ENCODE data around the gene ZHX3. TPM values are rescaled to one million over a fixed set of nuclear protein-coding genes. Genes with fewer than 3 reads are reported as not detected.

The ZHX3 gene
- total RNA-seq, 1 experiment from 2014 or later, result 5.9 TPM

DNA sequence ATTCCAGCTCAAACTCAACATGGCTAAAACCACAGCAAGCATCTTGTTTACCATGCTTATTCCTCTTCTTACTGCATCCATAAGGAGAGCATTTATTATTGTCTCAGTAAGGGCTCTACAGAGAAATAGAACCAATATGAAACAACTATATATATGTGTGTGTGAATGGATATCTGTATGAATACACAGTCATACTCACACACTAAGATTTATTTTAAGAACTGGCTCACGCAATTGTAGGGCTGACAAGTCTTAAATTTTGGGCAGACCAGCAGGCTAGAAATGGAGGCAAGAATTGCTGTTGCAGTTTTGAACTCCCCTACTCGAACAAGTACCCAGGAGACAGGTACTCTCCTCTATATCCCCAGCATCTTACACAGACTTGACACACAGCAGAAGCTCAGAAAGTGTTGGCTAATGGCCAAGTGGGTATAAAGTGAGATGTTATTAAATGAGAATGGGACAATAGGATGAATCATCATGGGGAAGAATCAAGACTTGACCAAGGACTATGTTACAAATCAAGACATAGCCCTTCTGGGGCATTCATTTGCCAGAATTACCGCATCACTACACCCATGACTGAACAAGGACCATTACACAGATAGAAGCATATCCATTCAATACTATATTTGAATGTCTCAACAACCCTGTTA, 13.0 kb downstream of the ZHX3 start:
- Histone ChIP-seq H3K4me3 (ENCODE audit: low read length) (no peak overlapping the region), H4K20me1 (ENCODE audit: insufficient read depth, low read depth, low read length) (peaks cover 17% of the 10 kb centered on the region), H3K9me2 (replicated peaks; ENCODE audit: insufficient read depth, low read length) (no peaks in the 10 kb centered on the region), H3K27me3 (ENCODE audit: low read length) (no peaks in the 10 kb centered on the region; the same call in 1 of the 2 replicates), H3K4me1 (ENCODE audit: low read length) (peaks cover 44% of the 10 kb centered on the region), H2AFZ (ENCODE audit: low read length) (no peak overlapping the region), H3K36me3 (ENCODE audit: insufficient read depth, low read length) (no peaks in the 10 kb centered on the region), H3K79me2 (ENCODE audit: low read length) (no peaks in the 10 kb centered on the region), H3K9ac (ENCODE audit: low read length) (no peak overlapping the region), H3K27ac (ENCODE audit: low read length) (no peak overlapping the region), H3K4me2 (ENCODE audit: low read depth, low read length, poor library complexity, severe bottlenecking) (peak overlapping the region; percentile 21), H3K9me3 (ENCODE audit: low read length) (no peaks in the 10 kb centered on the region)
- DNase-seq, result peak; percentile 44

DNA sequence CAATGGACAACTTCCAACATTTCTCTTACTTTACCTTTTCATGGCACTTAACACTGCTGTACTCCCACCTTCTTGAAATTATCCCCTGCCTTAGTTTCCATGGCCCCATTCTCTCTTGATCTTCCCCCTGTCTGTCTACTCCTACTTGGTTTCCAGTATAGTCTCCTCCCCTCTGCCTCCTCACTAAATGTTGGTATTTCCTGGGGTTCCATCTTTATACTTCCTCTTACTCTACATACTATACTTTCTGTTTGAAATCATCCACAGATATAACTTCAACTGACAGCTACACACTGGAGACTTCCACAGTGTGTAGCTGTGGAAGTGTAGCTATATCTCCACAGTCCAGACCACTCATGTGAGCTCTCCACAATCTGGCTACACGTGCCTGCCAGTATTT, 13.5 kb downstream of the ZHX3 start:
- Histone ChIP-seq H3K9me2 (replicated peaks; ENCODE audit: insufficient read depth, low read length) (no peaks in the 10 kb centered on the region), H3K4me2 (ENCODE audit: low read depth, low read length, poor library complexity, severe bottlenecking) (peak overlapping the region; percentile 21), H3K79me2 (ENCODE audit: low read length) (no peaks in the 10 kb centered on the region), H3K4me3 (ENCODE audit: low read length) (no peak overlapping the region), H3K4me1 (ENCODE audit: low read length) (peaks cover 44% of the 10 kb centered on the region), H3K27ac (ENCODE audit: low read length) (no peak overlapping the region), H2AFZ (ENCODE audit: low read length) (no peak overlapping the region), H3K27me3 (ENCODE audit: low read length) (no peaks in the 10 kb centered on the region; the same call in 1 of the 2 replicates), H3K36me3 (ENCODE audit: insufficient read depth, low read length) (no peaks in the 10 kb centered on the region), H4K20me1 (ENCODE audit: insufficient read depth, low read depth, low read length) (peaks cover 17% of the 10 kb centered on the region), H3K9me3 (ENCODE audit: low read length) (no peaks in the 10 kb centered on the region), H3K9ac (ENCODE audit: low read length) (no peak overlapping the region)
- DNase-seq, result no peak

DNA sequence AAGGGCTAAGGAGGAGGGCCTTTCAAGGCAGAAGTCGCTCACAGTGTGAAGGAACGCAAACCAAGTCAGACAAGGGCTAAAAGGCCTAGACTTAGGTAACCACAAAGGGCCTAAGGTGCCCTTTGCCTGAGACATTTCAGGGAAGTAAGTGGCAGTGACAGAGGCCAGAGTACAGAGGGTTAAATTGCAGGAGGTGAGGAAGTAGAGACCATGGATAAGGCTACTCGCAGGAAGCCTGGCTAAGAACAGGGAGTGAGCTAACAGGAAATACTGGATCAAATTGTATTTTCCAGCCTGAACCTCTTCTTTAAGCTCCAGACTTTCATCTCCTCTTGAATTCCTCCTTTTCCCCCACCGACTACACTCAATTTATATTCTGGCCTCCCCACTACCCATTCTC, 16.6 kb downstream of the ZHX3 start:
- no peak overlapping the region for H3K4me3 ChIP-seq (ENCODE audit: low read length)
- no peak overlapping the region for H3K27ac ChIP-seq (ENCODE audit: low read length)
- H4K20me1 ChIP-seq (ENCODE audit: insufficient read depth, low read depth, low read length), result peaks cover 30% of the 10 kb centered on the region
- H3K79me2 ChIP-seq (ENCODE audit: low read length), result no peaks in the 10 kb centered on the region
- H3K27me3 ChIP-seq (ENCODE audit: low read length), result no peaks in the 10 kb centered on the region; the same call in 1 of the 2 replicates
- H3K4me1 ChIP-seq (ENCODE audit: low read length), result peaks cover 21% of the 10 kb centered on the region
- H2AFZ ChIP-seq (ENCODE audit: low read length), result no peak overlapping the region
- H3K9me3 ChIP-seq (ENCODE audit: low read length), result no peaks in the 10 kb centered on the region
- no peaks in the 10 kb centered on the region for H3K9me2 ChIP-seq (replicated peaks; ENCODE audit: insufficient read depth, low read length)
- no peak overlapping the region for H3K9ac ChIP-seq (ENCODE audit: low read length)
- DNase-seq, result no peak
- H3K36me3 ChIP-seq (ENCODE audit: insufficient read depth, low read length), result no peaks in the 10 kb centered on the region
- H3K4me2 ChIP-seq (ENCODE audit: low read depth, low read length, poor library complexity, severe bottlenecking), result no peak overlapping the region

DNA sequence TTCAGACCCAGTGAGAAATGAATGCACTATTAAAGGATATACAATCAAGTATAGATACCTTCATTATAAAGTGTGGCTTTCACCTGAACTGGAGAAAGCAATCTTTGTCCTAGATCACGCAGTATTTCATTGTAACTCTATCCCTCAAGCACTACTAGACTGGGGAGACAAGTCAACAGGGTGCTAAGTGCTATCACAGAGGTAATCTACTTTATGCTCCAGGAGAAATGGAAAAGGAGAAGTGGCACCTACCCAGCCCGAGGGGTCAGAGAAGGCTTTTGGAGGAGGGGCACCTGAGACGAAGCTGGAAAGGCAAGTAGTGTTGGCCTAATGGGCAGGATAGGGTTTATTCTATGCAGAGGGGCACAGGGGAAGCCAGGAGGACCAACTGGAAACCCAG, 17.1 kb downstream of the ZHX3 start:
- DNase-seq, result no peak

DNA sequence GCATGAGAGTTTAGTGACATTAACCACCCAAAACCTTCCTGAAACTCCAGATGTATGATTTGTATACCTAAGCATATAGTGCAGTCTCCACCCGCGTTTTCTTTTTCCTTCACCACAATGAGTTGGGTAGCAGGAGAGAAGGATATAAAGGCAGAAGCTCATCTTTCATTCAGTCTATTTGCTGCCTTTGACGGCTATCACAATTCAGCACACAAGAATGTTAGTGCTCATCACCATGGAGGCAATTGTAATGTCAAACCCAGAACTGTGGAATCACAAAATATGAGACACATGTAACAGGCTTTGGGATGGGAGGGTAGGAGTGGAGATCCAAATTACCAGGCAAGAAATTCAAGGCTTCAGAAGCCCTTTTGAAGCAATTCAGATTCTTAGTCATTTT, 17.6 kb downstream of the ZHX3 start:
- no peaks in the 10 kb centered on the region; the same call in 1 of the 2 replicates for H3K27me3 ChIP-seq (ENCODE audit: low read length)
- H3K4me2 ChIP-seq (ENCODE audit: low read depth, low read length, poor library complexity, severe bottlenecking), result no peak overlapping the region
- no peaks in the 10 kb centered on the region for H3K9me3 ChIP-seq (ENCODE audit: low read length)
- H3K4me3 ChIP-seq (ENCODE audit: low read length), result no peak overlapping the region
- H3K9ac ChIP-seq (ENCODE audit: low read length), result no peak overlapping the region
- DNase-seq, result no peak
- peaks cover 30% of the 10 kb centered on the region for H4K20me1 ChIP-seq (ENCODE audit: insufficient read depth, low read depth, low read length)
- peaks cover 13% of the 10 kb centered on the region for H3K4me1 ChIP-seq (ENCODE audit: low read length)
- H3K27ac ChIP-seq (ENCODE audit: low read length), result no peak overlapping the region
- no peak overlapping the region for H2AFZ ChIP-seq (ENCODE audit: low read length)
- H3K79me2 ChIP-seq (ENCODE audit: low read length), result no peaks in the 10 kb centered on the region
- H3K36me3 ChIP-seq (ENCODE audit: insufficient read depth, low read length), result no peaks in the 10 kb centered on the region
- no peaks in the 10 kb centered on the region for H3K9me2 ChIP-seq (replicated peaks; ENCODE audit: insufficient read depth, low read length)

More for the DNA sequence above, 17.1 kb downstream of the ZHX3 start:
- Histone ChIP-seq H3K27me3 (ENCODE audit: low read length) (no peaks in the 10 kb centered on the region; the same call in 1 of the 2 replicates), H3K9me3 (ENCODE audit: low read length) (no peaks in the 10 kb centered on the region), H2AFZ (ENCODE audit: low read length) (no peak overlapping the region), H3K4me3 (ENCODE audit: low read length) (no peak overlapping the region), H3K4me1 (ENCODE audit: low read length) (peaks cover 18% of the 10 kb centered on the region), H3K9ac (ENCODE audit: low read length) (no peak overlapping the region), H3K4me2 (ENCODE audit: low read depth, low read length, poor library complexity, severe bottlenecking) (no peak overlapping the region), H3K27ac (ENCODE audit: low read length) (no peak overlapping the region), H4K20me1 (ENCODE audit: insufficient read depth, low read depth, low read length) (peaks cover 30% of the 10 kb centered on the region), H3K36me3 (ENCODE audit: insufficient read depth, low read length) (no peaks in the 10 kb centered on the region), H3K79me2 (ENCODE audit: low read length) (no peaks in the 10 kb centered on the region), H3K9me2 (replicated peaks; ENCODE audit: insufficient read depth, low read length) (no peaks in the 10 kb centered on the region)

DNA sequence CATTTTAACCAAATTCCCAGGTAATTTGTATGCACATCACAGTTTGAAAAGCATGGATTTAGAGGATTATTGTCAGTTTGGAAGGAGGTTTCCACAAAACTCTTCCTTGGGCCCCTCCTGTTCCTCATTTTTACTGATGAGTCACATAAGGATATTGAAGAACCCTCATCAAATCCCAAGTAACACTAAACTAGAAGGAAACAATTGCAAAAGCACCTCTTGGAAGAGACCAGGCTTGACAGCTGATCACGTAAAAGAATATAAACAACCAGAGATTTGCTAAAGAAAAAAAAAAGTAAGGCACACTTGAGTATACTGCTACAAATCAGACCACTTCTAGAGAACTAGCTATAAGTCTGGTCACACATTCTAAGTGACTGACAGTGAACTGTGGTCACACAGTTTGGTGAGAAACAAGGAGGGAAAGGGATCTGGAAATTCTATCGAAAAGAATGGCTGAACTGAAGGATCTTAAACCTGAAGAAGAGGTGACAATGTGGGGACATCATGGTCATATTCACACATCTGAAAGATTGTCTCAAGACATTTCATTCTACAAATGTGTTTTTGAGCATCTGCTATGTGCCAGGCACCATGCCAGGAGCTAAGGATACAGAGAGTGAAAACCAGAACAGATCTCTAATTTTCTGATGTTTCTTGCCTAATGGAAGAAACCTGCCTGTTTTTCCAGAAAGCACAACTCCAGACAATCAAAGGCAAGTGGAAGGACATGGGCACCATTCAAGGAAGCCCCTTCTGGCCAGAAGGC, 24.1 kb downstream of the ZHX3 start:
- Histone ChIP-seq H3K9me2 (replicated peaks; ENCODE audit: insufficient read depth, low read length) (no peaks in the 10 kb centered on the region), H3K4me3 (ENCODE audit: low read length) (no peak overlapping the region), H3K36me3 (ENCODE audit: insufficient read depth, low read length) (no peaks in the 10 kb centered on the region), H3K9me3 (ENCODE audit: low read length) (no peaks in the 10 kb centered on the region), H3K9ac (ENCODE audit: low read length) (no peak overlapping the region), H4K20me1 (ENCODE audit: insufficient read depth, low read depth, low read length) (peaks cover 23% of the 10 kb centered on the region; the same call in 1 of the 2 replicates), H3K4me1 (ENCODE audit: low read length) (no peaks in the 10 kb centered on the region), H3K4me2 (ENCODE audit: low read depth, low read length, poor library complexity, severe bottlenecking) (no peak overlapping the region), H3K79me2 (ENCODE audit: low read length) (no peaks in the 10 kb centered on the region), H3K27me3 (ENCODE audit: low read length) (no peaks in the 10 kb centered on the region), H2AFZ (ENCODE audit: low read length) (no peak overlapping the region), H3K27ac (ENCODE audit: low read length) (no peak overlapping the region)
- no peak for DNase-seq

DNA sequence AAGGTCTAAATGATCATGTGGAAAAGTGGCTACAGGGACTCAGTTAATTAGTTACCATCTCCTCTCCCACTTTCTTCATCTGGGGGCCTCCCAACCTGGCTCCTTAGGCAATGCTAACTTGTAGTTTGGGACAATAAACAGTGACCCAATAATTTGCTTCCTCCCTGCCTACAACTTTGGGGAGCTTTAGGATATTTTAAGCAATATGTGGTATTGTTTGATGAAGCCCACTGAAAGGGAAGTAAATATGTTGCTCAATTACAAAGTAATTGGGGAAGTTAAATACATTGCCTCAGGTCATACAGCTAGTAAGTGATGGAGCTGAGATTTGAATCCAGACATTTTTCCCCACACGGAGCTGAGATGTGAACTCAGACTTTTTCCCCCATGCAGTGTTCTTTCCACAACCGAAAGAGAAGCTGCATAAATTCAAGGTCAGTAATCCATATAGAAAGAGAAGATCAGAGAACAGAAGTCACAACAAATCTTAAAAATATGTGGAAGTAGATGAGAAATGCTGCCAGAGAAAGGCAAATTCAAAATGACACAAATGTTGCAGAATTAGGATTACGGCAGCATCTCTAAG, 26.6 kb downstream of the ZHX3 start:
- Histone ChIP-seq H3K4me3 (ENCODE audit: low read length) (no peak overlapping the region), H3K4me1 (ENCODE audit: low read length) (no peaks in the 10 kb centered on the region), H4K20me1 (ENCODE audit: insufficient read depth, low read depth, low read length) (peaks cover 11% of the 10 kb centered on the region; the same call in 1 of the 2 replicates), H3K9ac (ENCODE audit: low read length) (no peak overlapping the region), H3K79me2 (ENCODE audit: low read length) (no peaks in the 10 kb centered on the region), H3K27me3 (ENCODE audit: low read length) (no peaks in the 10 kb centered on the region), H3K4me2 (ENCODE audit: low read depth, low read length, poor library complexity, severe bottlenecking) (no peak overlapping the region), H3K9me2 (replicated peaks; ENCODE audit: insufficient read depth, low read length) (no peaks in the 10 kb centered on the region), H3K9me3 (ENCODE audit: low read length) (no peaks in the 10 kb centered on the region), H3K27ac (ENCODE audit: low read length) (no peak overlapping the region), H2AFZ (ENCODE audit: low read length) (no peak overlapping the region), H3K36me3 (ENCODE audit: insufficient read depth, low read length) (no peaks in the 10 kb centered on the region)
- no peak for DNase-seq

DNA sequence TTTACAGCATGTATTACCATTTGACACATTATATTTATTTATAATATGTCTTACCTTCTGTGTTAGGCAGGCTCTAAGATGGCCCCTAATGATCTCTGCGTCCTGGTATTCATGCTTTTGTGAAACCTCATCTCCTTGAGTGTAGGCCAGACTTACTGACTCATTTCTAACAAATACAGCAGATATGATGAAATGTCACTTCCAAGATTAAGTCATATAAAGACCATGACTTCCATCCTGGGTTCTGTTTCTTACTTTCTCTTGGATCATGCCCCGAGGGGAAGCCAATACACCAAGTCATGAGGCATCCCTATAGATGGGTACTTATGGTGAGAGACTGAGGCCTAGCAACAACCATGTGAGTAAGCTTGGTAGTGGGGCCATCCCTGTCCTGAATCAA, 30.2 kb downstream of the ZHX3 start:
- no peak overlapping the region for H3K9ac ChIP-seq (ENCODE audit: low read length)
- no peak for DNase-seq
- peaks cover 15% of the 10 kb centered on the region; the same call in 1 of the 2 replicates for H4K20me1 ChIP-seq (ENCODE audit: insufficient read depth, low read depth, low read length)
- no peak overlapping the region for H3K27ac ChIP-seq (ENCODE audit: low read length)
- H3K4me3 ChIP-seq (ENCODE audit: low read length), result no peak overlapping the region
- H2AFZ ChIP-seq (ENCODE audit: low read length), result no peak overlapping the region
- no peaks in the 10 kb centered on the region for H3K9me2 ChIP-seq (replicated peaks; ENCODE audit: insufficient read depth, low read length)
- no peaks in the 10 kb centered on the region for H3K79me2 ChIP-seq (ENCODE audit: low read length)
- no peaks in the 10 kb centered on the region for H3K27me3 ChIP-seq (ENCODE audit: low read length)
- H3K4me1 ChIP-seq (ENCODE audit: low read length), result no peaks in the 10 kb centered on the region
- no peaks in the 10 kb centered on the region for H3K9me3 ChIP-seq (ENCODE audit: low read length)
- no peak overlapping the region for H3K4me2 ChIP-seq (ENCODE audit: low read depth, low read length, poor library complexity, severe bottlenecking)
- H3K36me3 ChIP-seq (ENCODE audit: insufficient read depth, low read length), result no peaks in the 10 kb centered on the region

Measured in Karpas-422 (cell line).